HG02870 (cell line): ENCODE results near the gene SFTA2.
"Not testable (repeated sequence)": the region's sequence is repeated elsewhere in the genome, so short reads cannot be mapped to it uniquely, and the experiment has no call there.

Experiments used
- ATAC-seq: cut with Tn5 transposase; IDR thresholded peaks from one replicate; pipeline ENCODE4 v1.9.1; 2021; ENCODE audit warnings: mild to moderate bottlenecking, moderate library complexity; ENCODE audit not compliant: unreplicated experiment

SFTA2 gene

DNA sequence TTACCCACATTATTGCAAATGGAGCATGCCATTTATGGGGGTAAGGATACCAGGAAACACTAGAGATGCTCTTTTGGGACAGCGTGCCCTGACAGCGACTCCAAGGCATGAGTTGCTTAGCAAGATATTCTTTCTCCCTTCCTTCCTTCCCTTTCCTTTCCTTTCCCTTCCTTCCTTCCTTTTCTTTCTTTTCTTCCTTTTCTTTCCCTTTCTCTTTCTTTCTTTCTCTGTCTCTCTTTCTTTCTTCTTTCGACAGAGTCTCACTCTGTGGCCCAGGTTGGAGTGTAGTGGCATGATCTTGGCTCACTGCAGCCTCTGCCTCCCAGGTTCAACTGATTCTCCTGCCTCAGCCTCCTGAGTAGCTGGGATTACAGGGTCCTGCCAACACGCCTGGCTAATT lies 12.1 kb upstream of the SFTA2 start:
- no peak for ATAC-seq

DNA sequence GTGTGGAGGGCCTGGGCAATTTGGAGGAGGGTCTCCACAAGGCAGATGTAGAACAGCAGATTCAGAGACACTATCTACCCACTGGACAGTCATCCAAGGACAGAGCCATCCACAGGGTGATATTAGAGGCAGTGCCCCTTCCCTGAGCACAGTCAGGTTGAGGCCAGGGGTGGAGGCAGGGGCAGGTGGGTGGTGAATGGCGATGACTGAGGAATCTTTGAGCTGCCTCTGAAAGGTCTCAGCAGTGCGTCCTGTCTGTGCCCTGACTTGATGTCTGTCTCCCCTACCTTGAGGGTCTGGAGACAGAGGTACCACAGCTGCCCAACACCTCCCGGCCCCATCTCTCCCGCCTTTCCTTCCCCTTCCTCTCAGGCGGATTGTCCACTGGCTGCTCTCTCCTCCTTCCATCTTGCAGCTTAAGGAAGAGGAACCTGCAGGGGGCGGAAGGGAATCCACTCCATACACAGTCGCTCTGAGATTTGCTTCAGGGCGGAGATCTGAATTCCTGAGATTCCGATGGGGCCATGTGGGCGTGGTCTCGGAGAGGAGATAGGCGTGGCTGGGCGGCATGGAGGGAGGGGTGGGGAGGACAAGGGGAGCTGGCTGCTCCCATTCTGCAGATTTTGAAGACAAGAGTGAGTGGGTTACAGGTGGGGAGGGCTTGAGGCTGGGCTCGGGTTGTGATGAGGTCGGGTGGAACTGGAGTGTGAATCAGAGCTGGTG lies 10.5 kb upstream of the SFTA2 start:
- no peak for ATAC-seq

DNA sequence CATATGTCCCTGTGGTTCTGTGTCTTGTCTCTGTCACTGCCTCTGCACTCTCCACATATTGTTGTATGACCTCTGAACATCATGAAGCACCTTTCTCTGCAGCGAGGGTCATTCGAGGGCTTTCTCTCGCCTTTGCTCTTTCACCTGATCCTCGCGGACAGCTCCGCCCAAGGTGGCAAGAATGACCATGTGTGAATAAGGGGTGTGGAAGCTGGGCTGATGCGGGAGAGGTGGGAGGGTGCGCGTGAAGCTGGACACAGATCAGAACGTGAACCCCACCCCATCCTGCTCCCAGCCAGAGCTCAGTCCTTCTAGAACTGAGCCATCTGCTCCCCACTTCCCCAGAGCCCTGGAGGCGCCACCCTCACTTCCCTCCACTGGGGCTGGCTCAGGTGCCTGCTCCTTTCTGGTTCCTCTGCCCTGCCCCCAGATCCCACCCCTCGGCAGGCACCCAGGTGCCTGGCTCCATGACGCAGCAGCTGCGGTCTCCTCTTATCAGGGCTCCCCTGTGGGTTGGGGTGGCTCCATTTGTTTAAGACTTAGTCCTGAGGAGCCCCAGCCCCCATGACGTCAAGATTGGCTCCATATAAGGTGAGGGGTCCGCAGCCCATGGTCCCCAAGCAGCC lies 8.5 kb upstream of the SFTA2 start, which contains the start of gene MUCL3:
TSS of gene MUCL3 (plus strand) at position 613 of the 626 bp plus-strand sequence. CDS start 27 bp downstream, outside the sequence.
- ATAC-seq, result no peak

DNA sequence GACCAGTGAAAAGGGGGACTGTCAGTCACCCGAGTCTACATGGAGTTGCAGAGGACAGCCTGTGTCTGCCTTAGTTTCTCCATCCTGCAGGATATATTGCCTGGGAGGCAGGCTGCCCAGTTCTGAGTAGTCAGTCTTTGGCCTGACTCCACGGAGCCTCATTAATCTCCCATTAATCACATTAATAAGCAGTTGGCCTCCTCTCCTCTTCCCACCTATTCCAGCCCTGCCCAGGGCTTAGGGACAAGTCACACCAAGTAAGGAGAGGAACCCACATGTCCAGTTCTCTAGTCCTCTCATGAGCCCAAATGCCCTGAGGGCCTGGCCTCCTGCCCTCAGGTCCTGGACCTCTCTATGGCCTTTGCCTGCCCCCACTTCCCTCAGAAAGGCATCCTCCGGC lies 7.5 kb upstream of the SFTA2 start:
- ATAC-seq, result no peak

DNA sequence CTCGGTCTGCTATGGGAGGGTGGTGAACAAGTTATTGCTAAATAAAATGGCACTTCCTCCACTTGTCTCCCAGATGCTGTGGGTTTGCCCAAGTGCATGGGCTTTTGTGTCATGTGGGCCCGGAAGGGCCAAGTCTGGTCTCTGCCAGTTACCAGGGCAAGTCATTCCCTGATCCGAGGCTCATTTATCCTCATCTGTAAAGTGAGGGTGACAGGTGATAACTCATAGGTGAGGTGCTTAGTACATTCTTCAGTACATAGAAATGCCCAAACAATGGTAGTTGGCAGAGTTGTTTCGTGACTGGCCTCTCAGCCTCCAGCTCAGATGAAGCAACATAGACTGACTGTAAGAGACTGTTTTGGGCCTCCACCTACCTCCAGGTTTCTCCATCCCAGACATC lies 6.8 kb upstream of the SFTA2 start:
- no peak for ATAC-seq

DNA sequence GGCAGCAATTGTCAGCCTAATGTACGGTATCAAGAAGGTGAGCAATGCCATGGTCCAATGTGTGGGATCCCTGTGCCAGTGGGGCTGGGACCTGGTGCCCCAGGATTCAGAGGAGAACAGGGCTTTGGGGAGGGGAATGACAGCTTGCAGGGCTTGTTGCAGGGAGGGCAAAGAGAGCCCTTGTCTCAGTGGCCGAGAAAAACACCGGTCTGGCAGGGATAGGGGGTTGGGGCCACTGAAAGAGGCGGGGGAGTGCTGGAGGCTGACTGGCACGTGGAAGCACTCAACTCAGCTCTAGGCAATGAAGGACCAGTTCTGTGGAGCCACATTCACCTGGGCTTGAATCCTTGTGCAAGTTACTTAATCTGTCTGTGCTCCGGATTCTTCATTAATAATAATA lies 5.3 kb upstream of the SFTA2 start:
- no peak for ATAC-seq

DNA sequence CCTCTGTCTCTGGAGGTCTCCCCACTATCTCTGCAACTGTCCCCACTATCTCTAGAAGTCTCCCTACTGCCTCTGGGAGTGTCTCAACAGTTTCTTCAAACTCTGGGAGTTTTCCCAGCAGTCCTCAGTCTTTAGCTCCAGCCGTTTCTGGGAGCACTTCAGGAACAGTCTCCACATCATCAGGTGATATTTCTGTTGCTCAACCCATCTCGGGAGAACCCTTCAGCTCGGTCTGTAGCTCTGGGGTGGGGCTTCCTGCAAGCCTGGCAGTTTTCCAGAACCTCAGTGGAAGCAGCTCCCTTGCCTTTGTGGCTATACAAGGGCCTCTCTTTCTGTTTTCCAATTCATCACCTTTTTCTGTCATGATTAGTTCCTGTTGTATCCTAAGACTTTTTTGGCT lies 3.0 kb upstream of the SFTA2 start:
- ATAC-seq, result no peak

DNA sequence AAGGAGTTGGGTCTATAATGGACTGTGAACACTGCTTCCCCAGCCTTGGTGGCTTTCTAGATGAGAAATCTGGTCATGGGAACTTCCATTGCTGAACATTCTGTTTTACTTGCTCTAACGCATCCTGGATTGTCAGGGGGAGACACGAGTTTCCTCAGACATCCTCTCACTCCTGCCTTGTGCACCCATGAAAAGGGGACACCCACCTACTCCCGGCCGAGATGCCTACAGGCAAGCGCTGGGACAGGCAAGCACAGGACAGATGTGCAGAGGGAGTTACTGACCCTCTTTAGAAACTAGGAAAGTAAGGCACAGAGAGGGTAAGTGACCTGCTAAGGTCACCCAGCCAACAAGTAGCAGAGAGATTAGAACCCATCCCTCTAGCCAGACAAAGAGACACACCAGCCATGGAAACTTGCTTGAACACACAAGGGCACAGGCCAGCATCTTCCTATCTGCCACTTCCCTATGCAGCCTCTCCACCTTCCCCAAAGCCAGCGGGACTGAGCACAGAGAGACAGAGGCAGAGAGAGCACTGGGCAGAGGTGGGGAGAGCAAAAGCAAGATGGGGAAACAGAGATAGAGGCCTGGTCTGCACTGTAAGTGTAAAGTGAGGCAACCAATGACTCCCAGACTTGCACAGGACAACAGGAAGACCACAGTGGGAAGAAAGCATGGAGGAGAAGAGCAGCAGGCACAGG lies 845 bp upstream of the SFTA2 start:
- ATAC-seq, result no peak

DNA sequence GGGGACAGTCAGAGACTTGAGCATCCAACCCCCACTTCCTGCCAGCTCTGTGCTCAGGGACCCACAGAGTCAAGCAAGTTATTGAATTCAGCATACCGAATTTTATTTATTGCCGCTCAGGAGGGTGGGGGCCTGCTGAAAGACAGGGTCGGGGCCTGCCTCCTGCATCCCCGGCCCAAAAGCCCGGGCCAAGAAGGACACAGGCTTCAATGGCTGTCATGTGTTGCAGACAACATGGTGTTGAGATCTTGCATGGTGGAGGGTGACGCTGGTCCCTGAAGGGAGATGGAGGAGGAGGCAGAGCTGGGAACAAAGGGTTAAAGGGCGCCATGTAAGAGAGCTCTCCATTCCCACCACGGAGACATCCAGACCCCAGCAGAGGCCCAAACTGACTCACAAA lies 698 bp downstream of the SFTA2 start:
- no peak for ATAC-seq

DNA sequence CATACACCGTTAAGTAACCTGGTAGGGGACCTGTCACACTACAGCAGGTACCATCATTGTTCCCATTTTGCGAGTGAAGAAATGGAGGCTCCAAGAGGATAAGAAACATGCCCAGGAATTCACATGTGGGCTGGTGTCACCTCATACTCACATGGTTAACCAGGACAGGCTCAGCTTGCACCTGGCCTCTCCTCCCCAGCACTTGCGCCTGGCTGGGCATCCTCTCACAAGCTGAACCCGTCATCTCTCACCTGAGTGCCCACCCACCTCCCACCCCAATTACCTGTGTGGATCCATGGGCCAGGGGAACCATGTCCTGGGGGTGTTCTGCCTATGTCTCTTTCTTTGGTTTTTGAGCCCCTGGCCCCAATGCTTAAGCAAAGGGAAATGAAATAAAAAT lies 1.5 kb downstream of the SFTA2 start:
- ATAC-seq, result no peak

DNA sequence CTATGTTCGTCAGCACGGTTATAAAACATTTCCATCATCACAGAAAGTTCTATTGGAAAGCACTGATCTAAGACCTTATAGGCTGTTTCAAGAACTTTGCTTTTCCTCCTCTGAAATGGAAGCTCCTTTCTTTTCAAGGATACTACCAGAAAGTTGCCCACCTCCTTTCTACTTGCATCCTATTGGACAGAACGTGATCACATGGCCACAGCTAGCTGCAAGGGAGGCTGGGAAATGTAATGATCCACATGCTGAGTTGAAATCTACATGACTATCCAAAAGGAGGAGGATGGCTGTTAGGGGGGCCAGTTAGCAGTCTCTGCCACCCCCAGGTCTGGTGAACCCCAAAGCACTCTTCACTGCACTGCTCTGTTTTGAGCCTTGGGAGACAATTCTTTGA lies 3.3 kb downstream of the SFTA2 start:
- no peak for ATAC-seq

DNA sequence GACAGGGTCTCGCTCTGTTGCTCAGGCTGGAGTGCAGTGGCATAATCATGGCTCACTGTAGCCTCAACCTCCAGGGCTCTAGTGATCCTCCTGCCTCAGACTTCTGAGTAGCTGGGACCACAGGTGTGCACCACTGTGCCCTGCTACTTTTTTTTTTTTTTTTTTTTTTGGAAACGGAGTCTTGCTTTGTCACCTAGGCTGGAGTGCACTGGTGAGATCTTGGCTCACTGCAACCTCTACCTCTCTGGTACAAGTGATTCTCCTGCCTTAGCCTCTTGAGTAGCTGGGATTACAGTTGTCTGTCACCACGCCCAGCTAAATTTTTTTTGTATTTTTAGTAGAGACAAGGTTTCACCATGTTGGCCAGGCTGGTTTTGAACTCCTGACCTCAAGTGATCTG lies 4.9 kb downstream of the SFTA2 start:
- not testable (repeated sequence) for ATAC-seq

DNA sequence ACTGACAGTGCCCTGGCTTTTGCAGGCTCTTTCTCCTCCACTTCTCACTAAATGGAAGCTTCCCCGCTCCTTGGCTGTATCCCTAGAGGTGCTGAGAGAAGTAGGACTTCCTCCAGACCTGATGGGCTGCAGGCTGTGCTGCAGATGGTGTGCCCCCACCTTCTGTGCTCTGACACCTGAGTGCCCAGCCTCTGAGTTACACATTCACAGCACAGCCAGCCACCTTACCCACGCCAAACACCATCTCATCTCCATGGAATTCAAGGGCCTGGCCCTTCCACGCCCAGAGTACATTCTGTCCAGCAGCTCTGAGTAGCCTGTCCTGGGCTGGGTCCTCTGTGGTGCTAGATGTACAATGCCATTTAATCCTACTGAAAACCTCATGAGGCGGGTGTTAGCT lies 5.3 kb downstream of the SFTA2 start:
- ATAC-seq, result no peak

DNA sequence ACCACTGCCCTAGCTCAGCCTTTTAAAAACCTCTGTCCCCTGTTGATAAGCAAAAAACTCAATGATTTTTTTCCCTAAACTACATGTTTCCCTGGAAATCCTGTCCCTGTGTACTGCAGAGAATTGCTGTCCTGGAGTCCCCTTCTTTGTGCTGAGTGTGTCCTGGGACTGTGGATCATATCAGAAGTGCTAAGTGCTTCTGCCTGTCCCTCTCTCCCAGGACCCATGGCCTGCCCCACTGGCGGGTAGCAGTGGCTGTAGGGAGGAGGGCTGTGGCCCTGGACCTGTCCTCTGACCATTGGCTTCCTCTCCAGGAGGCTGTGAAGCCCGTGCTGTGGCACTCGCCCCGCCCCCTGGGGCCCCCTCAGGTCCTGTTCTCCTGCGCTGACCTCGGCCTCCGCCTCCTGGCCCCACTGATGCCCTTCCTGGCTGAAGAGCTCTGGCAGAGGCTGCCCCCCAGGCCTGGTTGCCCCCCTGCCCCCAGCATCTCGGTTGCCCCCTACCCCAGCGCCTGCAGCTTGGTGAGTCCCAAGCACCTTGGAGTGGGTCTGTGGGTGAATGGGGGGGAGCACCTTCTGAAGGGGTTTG lies 7.8 kb downstream of the SFTA2 start:
- ATAC-seq, result not testable (repeated sequence)

DNA sequence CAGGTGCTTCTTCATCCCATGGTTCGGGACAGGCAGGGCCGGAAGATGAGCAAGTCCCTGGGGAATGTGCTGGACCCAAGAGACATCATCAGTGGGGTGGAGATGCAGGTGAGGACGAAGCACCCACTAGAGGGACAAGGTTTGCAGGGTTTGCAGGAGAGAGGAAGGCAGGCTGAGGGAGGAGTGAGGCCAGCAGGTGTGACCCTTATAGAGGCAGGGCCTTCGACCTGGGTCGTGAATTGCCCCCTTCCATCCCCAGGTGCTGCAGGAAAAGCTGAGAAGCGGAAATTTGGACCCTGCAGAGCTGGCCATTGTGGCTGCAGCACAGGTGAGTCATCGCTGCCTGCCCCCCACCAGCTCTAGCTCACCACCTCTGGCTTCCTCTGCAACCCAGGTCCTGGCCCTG lies 9.5 kb downstream of the SFTA2 start:
- no peak for ATAC-seq

DNA sequence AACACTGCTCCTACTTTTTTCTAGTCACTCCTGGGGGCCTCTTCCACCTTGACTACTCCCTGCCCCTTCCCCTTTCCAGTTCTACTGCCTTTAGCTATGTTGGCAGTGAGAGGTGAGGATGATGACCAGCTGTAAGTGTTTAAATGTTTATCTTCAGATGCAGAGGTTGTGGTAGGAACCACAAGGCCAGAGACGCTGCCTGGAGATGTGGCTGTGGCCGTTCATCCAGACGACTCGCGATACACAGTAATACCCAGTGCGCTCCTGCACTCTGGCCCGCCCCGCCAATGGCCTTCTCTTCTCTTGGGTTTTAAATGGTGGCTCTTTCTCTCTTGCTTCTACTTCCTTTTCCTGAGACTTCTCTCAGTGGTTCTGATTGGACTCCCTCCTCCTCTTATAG lies 13.3 kb downstream of the SFTA2 start:
- no peak for ATAC-seq

DNA sequence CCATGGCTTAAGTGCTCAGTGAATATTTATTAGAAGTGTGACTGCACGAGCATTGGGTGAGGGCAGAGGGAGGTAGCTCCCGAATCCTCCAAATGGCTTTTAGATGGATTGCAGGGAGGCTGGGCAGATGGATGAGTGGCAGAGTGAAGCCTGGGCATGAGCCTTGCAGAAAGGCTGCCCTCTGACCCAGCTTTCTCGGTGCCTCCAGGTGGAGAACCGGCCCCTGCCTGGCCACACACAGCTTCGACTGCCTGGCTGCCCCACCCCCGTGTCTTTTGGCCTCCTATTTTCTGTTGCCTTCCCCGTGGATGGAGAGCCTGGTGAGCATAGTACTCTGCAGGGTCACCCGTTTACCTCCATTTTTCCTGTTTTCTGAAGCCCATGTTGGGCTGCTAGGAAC lies 14.5 kb downstream of the SFTA2 start:
- no peak for ATAC-seq

DNA sequence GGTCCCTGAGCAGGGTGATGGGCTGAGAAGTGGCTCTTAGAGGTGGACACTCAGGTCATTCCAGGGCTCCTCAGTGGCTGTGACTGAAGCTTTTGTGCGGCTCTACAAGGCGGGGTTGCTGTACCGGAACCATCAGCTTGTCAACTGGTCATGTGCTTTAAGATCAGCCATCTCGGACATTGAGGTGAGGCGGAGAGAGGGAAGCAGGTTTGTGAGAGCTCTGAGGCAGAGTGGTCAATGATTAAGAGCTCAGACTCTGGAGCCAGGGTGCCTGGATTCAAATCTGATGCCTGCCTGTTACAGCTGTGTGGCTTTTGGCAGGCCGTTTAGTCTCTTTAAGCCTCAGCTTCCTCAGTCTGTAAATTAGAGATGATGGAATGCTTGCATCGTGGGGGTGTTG lies 14.9 kb downstream of the SFTA2 start:
- ATAC-seq, result no peak

DNA sequence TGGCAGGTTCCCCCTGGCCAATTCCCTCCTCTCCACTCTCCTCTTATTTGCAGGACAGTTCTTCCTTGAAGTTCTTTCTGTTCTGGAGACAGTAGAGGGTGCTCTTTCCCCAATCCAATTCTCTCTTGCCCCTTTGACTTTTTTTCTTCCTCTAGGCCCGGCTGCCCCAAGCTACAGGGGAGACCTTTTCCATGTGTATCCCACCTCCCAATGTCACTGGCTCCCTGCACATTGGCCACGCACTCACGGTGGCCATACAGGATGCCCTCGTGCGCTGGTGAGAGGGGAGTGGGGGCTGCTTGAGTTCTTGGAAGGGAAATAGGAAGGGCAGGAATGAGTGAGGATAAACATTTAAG lies 16.4 kb downstream of the SFTA2 start:
- ATAC-seq, result no peak

DNA sequence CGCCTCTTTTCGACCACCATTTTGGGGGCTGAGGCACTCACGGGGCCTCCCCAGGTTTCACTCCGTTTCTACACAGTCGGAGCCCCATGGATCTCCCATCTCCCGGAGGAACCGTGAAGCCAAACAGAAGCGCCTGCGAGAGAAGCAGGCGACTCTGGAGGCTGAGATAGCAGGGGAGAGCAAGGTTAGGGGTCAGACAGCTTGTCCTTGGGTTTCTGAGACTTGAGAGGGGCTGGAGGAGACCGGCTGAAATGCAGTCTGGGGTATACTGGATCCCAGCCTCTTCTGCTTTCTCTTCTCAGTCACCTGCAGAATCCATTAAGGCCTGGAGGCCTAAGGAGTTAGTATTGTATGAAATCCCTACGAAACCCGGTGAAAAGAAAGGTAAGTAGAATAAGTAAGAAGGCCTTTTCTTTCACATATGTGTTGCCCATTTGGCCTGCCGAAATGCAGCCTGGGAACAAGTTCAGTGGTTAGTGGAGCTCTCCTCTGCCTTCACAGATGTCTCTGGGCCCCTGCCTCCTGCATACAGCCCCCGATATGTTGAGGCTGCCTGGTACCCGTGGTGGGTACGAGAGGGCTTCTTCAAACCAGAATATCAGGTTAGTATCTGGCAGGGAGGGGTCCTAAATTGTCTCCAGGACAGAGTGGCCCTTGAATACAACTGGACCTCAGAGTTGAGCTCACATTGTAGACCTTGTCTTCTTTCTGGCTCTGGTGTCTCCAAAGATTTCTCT lies 16.9 kb downstream of the SFTA2 start:
- no peak for ATAC-seq
